Activated CD4-positive, alpha-beta T cell treated with anti-CD3 and anti-CD28 coated beads for 36 hours (primary cell): ENCODE results near the gene IDH3A. TPM values are rescaled to one million over a fixed set of nuclear protein-coding genes. Genes with fewer than 3 reads are reported as not detected.
A peak's percentile ranks its signal among the peaks of the same experiment; 100 is the strongest.
"Not testable (repeated sequence)": the region's sequence is repeated elsewhere in the genome, so short reads cannot be mapped to it uniquely, and the experiment has no call there.

Experiments used
- ATAC-seq: fragments of 200-7000 bp; cut with Tn5 transposase; one replicate; pipeline ENCODE4 v1.10.0; 2021; ENCODE audit warnings: mild to moderate bottlenecking, moderate library complexity
- CTCF ChIA-PET: fragments of 350-600 bp; sonication (Branson Sonifier 250); formaldehyde crosslinking; loops from one replicate; lab custom pipeline; 2021; ENCODE audit warnings: antibody characterized with exemption; lab: Charles Lee
- POLR2A ChIA-PET: fragments of 350-600 bp; sonication (Branson Sonifier 250); formaldehyde crosslinking; loops from one replicate; lab custom pipeline; 2021; ENCODE audit warnings: antibody characterized with exemption, inconsistent platforms; lab: Charles Lee
- DNase-seq: peaks from one replicate; pipeline ENCODE4 v3.0.0-alpha.2; 2020
- H3K27ac Mint-ChIP-seq: one replicate; pipeline ENCODE4 v1.8.0; 2021; ENCODE audit warnings: mixed read lengths
- H3K27me3 Mint-ChIP-seq: one replicate; pipeline ENCODE4 v1.8.0; 2021; ENCODE audit warnings: mixed read lengths
- H3K36me3 Mint-ChIP-seq: one replicate; pipeline ENCODE4 v1.8.0; 2021; ENCODE audit warnings: low read depth, mixed read lengths
- H3K4me1 Mint-ChIP-seq: one replicate; pipeline ENCODE4 v1.8.0; 2021; ENCODE audit warnings: mixed read lengths
- H3K4me3 Mint-ChIP-seq: one replicate; pipeline ENCODE4 v1.8.0; 2021; ENCODE audit warnings: mild to moderate bottlenecking, moderate library complexity, mixed read lengths
- H3K9me3 Mint-ChIP-seq: one replicate; pipeline ENCODE4 v1.8.0; 2021; ENCODE audit warnings: low read depth, mixed read lengths
- intact Hi-C, 2 experiments: fragments of 100-400 bp; cut with DNase I in 1 of 2; cut with micrococcal nuclease in 1 of 2; formaldehyde crosslinking; loops; one replicate each; pipeline versions ENCODE4 v1.14.2 to v1.15.1; 2022 to 2024; cut with DNase I, micrococcal nuclease
- total RNA-seq, 2 experiments: library from RNA; stranded (reverse); gene quantifications; one replicate each; pipeline ENCODE4 v1.2.3, GENCODE V29; 2021

The IDH3A gene
- total RNA-seq, 2 experiments from 2014 or later: 129 to 135 TPM

GRCh38 chr15:78147566-78147965 lies 1.6 kb upstream of the IDH3A start:
- ChIA-PET CTCF (interaction anchor here (0.6 to 2.9 kb wide), 3 partner anchors 10 to 1056 kb away, joined by 3 to 12 read pairs (median 3); no protein-coding TSS in a partner anchor), POLR2A (interaction anchor here (2.5 kb wide), 1 partner anchor 17 kb away, joined by 11 read pairs; the partner anchor contains the start of gene CIB2)
- Mint-ChIP-seq H3K36me3 (peaks cover 11% of the 10 kb centered on the region), H3K4me1 (peaks cover 32% of the 10 kb centered on the region), H3K27me3 (no peaks in the 10 kb centered on the region), H3K9me3 (no peaks in the 10 kb centered on the region), H3K27ac (peak overlapping the region; percentile 33), H3K4me3 (no peak overlapping the region)
- DNase-seq (no peak), ATAC-seq (no peak)
- intact Hi-C loops: loop anchor here in 1 of 2 experiments (5.0 kb wide), 1 partner anchor 725 kb away; the partner anchor contains the start of gene MORF4L1

GRCh38 chr15:78148392-78149067 lies 632 bp upstream of the IDH3A start:
- Mint-ChIP-seq H3K4me3 (peak overlapping the region; percentile 95), H3K27ac (peak overlapping the region; percentile 96), H3K27me3 (no peaks in the 10 kb centered on the region), H3K36me3 (peaks cover 17% of the 10 kb centered on the region), H3K9me3 (no peaks in the 10 kb centered on the region), H3K4me1 (peaks cover 41% of the 10 kb centered on the region)
- ChIA-PET CTCF (interaction anchor here (0.6 to 2.9 kb wide), 6 partner anchors 9 to 1119 kb away, joined by 3 to 12 read pairs (median 4); partner anchors contain the start of gene SKIC8), POLR2A (interaction anchor here (0.6 to 2.5 kb wide), 5 partner anchors 10 to 98 kb away, joined by 3 to 12 read pairs (median 7); partner anchors contain the start of gene CIB2)
- ATAC-seq (peak; percentile 17), DNase-seq (no peak)
- intact Hi-C loops: loop anchor here (1.0 to 5.0 kb wide), 10 partner anchors 14 to 724 kb away; partner anchors contain the start of genes CIB2 (in 2 of the 2), HYKK (in 1 of the 2), IREB2 (in 1 of the 2) and MORF4L1 (in 1 of the 2)

- intact Hi-C loops: loop anchor here (1.0 to 5.0 kb wide), 10 partner anchors 12 to 722 kb away; partner anchors contain the start of genes CIB2 (in 2 of the 2), HYKK (in 1 of the 2), IREB2 (in 1 of the 2) and MORF4L1 (in 1 of the 2)
- ChIA-PET POLR2A (interaction anchor here (1.6 to 2.5 kb wide), 2 partner anchors 17 to 19 kb away, joined by 5 to 11 read pairs; partner anchors contain the start of gene CIB2), CTCF (interaction anchor here (0.8 to 2.9 kb wide), 5 partner anchors 19 to 91 kb away, joined by 3 to 12 read pairs (median 4); no protein-coding TSS in a partner anchor)
- peak overlapping the region; percentile 95 for H3K4me3 Mint-ChIP-seq
- ATAC-seq: no peak
- H3K4me1 Mint-ChIP-seq: peaks cover 43% of the 10 kb centered on the region
- H3K9me3 Mint-ChIP-seq: no peaks in the 10 kb centered on the region
- no peak for DNase-seq
- peaks cover 17% of the 10 kb centered on the region for H3K36me3 Mint-ChIP-seq
- H3K27me3 Mint-ChIP-seq: no peaks in the 10 kb centered on the region
- H3K27ac Mint-ChIP-seq: peak overlapping the region; percentile 70
Observed at GRCh38 chr15:78149805-78150751, 916 bp downstream of the IDH3A start.

- Mint-ChIP-seq H3K4me1 (peaks cover 43% of the 10 kb centered on the region), H3K36me3 (peaks cover 20% of the 10 kb centered on the region), H3K4me3 (peak overlapping the region; percentile 95), H3K27ac (peak overlapping the region; percentile 39)
- intact Hi-C loops, H3K27me3 Mint-ChIP-seq, H3K9me3 Mint-ChIP-seq: not testable (repeated sequence)
- ATAC-seq: peak; percentile 12
- CTCF ChIA-PET: interaction anchor here (1.0 kb wide), 1 partner anchor 83 kb away, joined by 4 read pairs; no protein-coding TSS in a partner anchor
- DNase-seq: peak; percentile 41
- POLR2A ChIA-PET: interaction anchor here (1.6 kb wide), 1 partner anchor 16 kb away, joined by 5 read pairs; no protein-coding TSS in a partner anchor
Observed at GRCh38 chr15:78151075-78151474, 1.9 kb downstream of the IDH3A start.

GRCh38 chr15:78154955-78155354 lies 5.8 kb downstream of the IDH3A start:
- CTCF ChIA-PET: interaction anchor here (1.8 kb wide), 1 partner anchor 11 kb away, joined by 6 read pairs; no protein-coding TSS in a partner anchor
- H3K27ac Mint-ChIP-seq: no peak overlapping the region

GRCh38 chr15:78155355-78155939 lies 6.3 kb downstream of the IDH3A start:
- Mint-ChIP-seq H3K27ac (no peak overlapping the region), H3K27me3 (no peaks in the 10 kb centered on the region), H3K4me3 (no peak overlapping the region), H3K36me3 (peaks cover 36% of the 10 kb centered on the region), H3K9me3 (no peaks in the 10 kb centered on the region), H3K4me1 (peaks cover 24% of the 10 kb centered on the region)
- DNase-seq (no peak), ATAC-seq (no peak)
- intact Hi-C loops: no loop called here
- ChIA-PET CTCF (interaction anchor here (1.8 kb wide), 1 partner anchor 10 kb away, joined by 6 read pairs; no protein-coding TSS in a partner anchor), POLR2A (no interaction called here)

More at GRCh38 chr15:78154955-78155354, 5.8 kb downstream of the IDH3A start:
- no peak for DNase-seq
- POLR2A ChIA-PET: no interaction called here
- Mint-ChIP-seq H3K4me3 (no peak overlapping the region), H3K36me3 (peaks cover 35% of the 10 kb centered on the region), H3K9me3 (no peaks in the 10 kb centered on the region), H3K4me1 (peaks cover 29% of the 10 kb centered on the region), H3K27me3 (no peaks in the 10 kb centered on the region)
- intact Hi-C loops: no loop called here
- ATAC-seq: no peak

GRCh38 chr15:78156653-78157052 lies 7.5 kb downstream of the IDH3A start:
- Mint-ChIP-seq H3K4me3 (no peak overlapping the region), H3K36me3 (peaks cover 37% of the 10 kb centered on the region), H3K9me3 (no peaks in the 10 kb centered on the region), H3K27ac (peak overlapping the region; percentile 33), H3K4me1 (peaks cover 17% of the 10 kb centered on the region), H3K27me3 (no peaks in the 10 kb centered on the region)
- intact Hi-C loops: no loop called here
- DNase-seq (no peak), ATAC-seq (no peak)
- POLR2A ChIA-PET: no interaction called here
- CTCF ChIA-PET: interaction anchor here (0.8 kb wide), 2 partner anchors 10 to 83 kb away, joined by 4 read pairs; no protein-coding TSS in a partner anchor

GRCh38 chr15:78157203-78157602 lies 8.0 kb downstream of the IDH3A start:
- Mint-ChIP-seq H3K4me1 (peaks cover 20% of the 10 kb centered on the region), H3K27me3 (no peaks in the 10 kb centered on the region), H3K4me3 (no peak overlapping the region), H3K9me3 (no peaks in the 10 kb centered on the region), H3K36me3 (peaks cover 43% of the 10 kb centered on the region), H3K27ac (no peak overlapping the region)
- DNase-seq (no peak), ATAC-seq (no peak)
- intact Hi-C loops: no loop called here
- ChIA-PET POLR2A (no interaction called here), CTCF (interaction anchor here (0.6 to 0.8 kb wide), 3 partner anchors 10 to 347 kb away, joined by 3 to 4 read pairs (median 4); no protein-coding TSS in a partner anchor)

GRCh38 chr15:78159395-78159794 lies 10.2 kb downstream of the IDH3A start:
- H3K9me3 Mint-ChIP-seq: no peaks in the 10 kb centered on the region
- POLR2A ChIA-PET: no interaction called here
- peaks cover 10% of the 10 kb centered on the region for H3K4me1 Mint-ChIP-seq
- DNase-seq (no peak), ATAC-seq (no peak)
- no peak overlapping the region for H3K4me3 Mint-ChIP-seq
- H3K27me3 Mint-ChIP-seq: no peaks in the 10 kb centered on the region
- CTCF ChIA-PET: interaction anchor here (0.5 to 0.9 kb wide), 3 partner anchors 44 to 98 kb away, joined by 3 to 4 read pairs (median 3); no protein-coding TSS in a partner anchor
- H3K36me3 Mint-ChIP-seq: peaks cover 44% of the 10 kb centered on the region
- intact Hi-C loops: no loop called here
- H3K27ac Mint-ChIP-seq: no peak overlapping the region

GRCh38 chr15:78162038-78162437 lies 12.9 kb downstream of the IDH3A start:
- intact Hi-C loops: loop anchor here in 1 of 2 experiments (1.0 kb wide), 1 partner anchor 13 kb away; the partner anchor contains the start of gene IDH3A
- Mint-ChIP-seq H3K9me3 (no peaks in the 10 kb centered on the region), H3K27ac (peak overlapping the region; percentile 70), H3K4me3 (no peak overlapping the region), H3K36me3 (peaks cover 54% of the 10 kb centered on the region), H3K4me1 (peaks cover 12% of the 10 kb centered on the region), H3K27me3 (no peaks in the 10 kb centered on the region)
- peak; percentile 96 for ATAC-seq
- DNase-seq: peak; percentile 74
- ChIA-PET CTCF (no interaction called here), POLR2A (no interaction called here)
